ENCODE measurements around the gene XYLT1. TPM values are rescaled to one million over a fixed set of nuclear protein-coding genes. Genes with fewer than 3 reads are reported as not detected.

The XYLT1 gene
- total and polyA plus RNA-seq, 3 experiments from 2014 or later: 1.4 to 9.1 (median 6.8) TPM

DNA sequence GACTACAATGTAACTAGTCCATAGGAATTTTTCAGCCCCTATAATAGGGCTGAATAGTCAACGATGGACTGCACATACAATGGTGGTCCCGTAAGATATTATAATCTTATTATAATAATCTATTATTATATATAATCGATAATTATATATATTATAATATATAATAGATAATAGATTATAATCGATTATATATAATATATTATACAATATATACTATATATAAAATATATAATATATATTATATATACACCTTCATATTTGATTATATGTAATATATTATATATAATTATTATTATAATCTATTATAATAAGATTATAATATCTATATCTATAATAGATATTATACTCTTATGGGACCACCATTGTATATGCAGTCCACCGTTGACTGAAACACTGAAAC, 238.8 kb downstream of the XYLT1 start:
- Histone ChIP-seq H3K4me3 (ENCODE audit: low read length) (no peak overlapping the region), H3K4me1 (ENCODE audit: insufficient read depth, low read length) (no peaks in the 10 kb centered on the region), H3K27ac (ENCODE audit: low read depth, low read length) (no peak overlapping the region), H3K9me3 (ENCODE audit: low read length) (no peaks in the 10 kb centered on the region), H3K36me3 (ENCODE audit: insufficient read depth, low read length) (no peaks in the 10 kb centered on the region), H3K27me3 (ENCODE audit: insufficient read depth, low read length, poor library complexity, severe bottlenecking) (no peaks in the 10 kb centered on the region)
- Mint-ChIP-seq H3K27me3 (peaks cover 0 to 1% of the 10 kb centered on the region in 2 donors), H3K4me3 (no peak overlapping the region), H3K27ac (no peak overlapping the region), H3K9me3 (peaks cover 0 to 2% (median 0%) of the 10 kb centered on the region in 5 donors), H3K36me3 (peaks cover 5 to 12% (median 10%) of the 10 kb centered on the region in 3 donors), H3K4me1 (peaks cover 8 to 13% (median 10%) of the 10 kb centered on the region in 3 donors)
- DNase-seq: no peak
- ChIA-PET CTCF (interaction anchor here (0.9 kb wide), 1 partner anchor 236 kb away, joined by 3 read pairs; no protein-coding TSS in a partner anchor), POLR2A (no interaction called here)

DNA sequence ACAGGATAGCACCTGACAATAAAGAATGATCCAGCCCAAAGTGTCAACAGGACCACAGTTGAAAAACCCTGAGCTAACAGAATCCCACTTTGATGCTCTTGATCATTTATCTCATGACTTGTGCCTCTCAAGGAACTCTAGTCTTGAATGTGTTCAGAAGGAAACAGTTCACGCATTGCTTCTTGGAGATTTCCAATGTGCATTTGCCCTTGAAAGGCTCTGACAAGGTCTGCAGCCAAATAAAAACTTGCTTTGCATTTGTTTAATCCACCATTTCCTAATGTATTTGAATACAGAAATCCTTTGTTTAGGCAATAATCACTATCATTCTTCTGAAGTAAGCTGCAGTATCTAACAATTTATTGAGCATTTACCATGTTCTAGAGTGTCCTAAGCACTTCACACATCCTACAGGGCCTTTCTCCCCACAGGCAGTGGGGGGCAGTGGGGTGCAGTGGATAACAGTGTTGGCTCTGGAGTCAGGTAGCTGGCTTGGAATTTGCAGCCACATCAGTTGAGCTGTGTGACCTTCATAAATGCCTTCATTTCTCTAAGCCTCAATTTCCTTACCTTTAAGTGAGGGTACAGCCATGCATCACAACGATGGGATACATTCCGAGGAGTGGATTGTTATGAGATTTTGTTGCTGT, 239.7 kb downstream of the XYLT1 start:
- H3K4me3 Mint-ChIP-seq: no peak overlapping the region
- Histone ChIP-seq H3K27ac (ENCODE audit: low read depth, low read length) (no peak overlapping the region), H3K4me3 (ENCODE audit: low read length) (no peak overlapping the region), H3K4me1 (ENCODE audit: insufficient read depth, low read length) (no peaks in the 10 kb centered on the region), H3K9me3 (ENCODE audit: low read length) (no peaks in the 10 kb centered on the region), H3K27me3 (ENCODE audit: insufficient read depth, low read length, poor library complexity, severe bottlenecking) (no peaks in the 10 kb centered on the region), H3K36me3 (ENCODE audit: insufficient read depth, low read length) (no peaks in the 10 kb centered on the region)
- H3K4me1 Mint-ChIP-seq: peaks cover 8 to 16% (median 10%) of the 10 kb centered on the region in 3 donors
- peaks cover 0 to 1% of the 10 kb centered on the region in 2 donors for H3K27me3 Mint-ChIP-seq
- no peak for DNase-seq
- H3K36me3 Mint-ChIP-seq: peaks cover 5 to 10% (median 9%) of the 10 kb centered on the region in 3 donors
- POLR2A ChIA-PET: no interaction called here
- CTCF ChIA-PET: interaction anchor here (0.9 kb wide), 1 partner anchor 237 kb away, joined by 3 read pairs; no protein-coding TSS in a partner anchor
- H3K27ac Mint-ChIP-seq: peak overlapping the region in 1 of 8 donors; percentile 28
- H3K9me3 Mint-ChIP-seq: no peaks in the 10 kb centered on the region

DNA sequence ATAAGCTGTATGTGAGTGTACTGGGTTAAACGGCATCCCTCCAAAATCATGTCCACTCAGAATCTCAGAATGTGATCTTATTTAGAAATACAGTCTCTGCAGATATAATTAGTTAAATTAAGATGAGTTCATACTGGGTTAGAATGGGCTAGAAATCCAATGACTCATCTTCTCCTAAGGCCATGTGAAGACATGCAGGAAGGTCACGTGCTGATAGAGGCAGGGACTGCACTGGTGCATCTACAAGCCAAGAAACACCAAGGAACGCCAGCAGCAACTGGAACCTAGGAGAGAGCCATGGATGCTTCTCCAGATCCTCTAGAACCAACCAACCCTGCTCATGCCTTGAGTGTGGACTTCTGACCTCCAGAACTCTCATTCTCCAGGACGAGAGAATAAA, 241.0 kb downstream of the XYLT1 start:
- no peaks in the 10 kb centered on the region for H3K27me3 ChIP-seq (ENCODE audit: insufficient read depth, low read length, poor library complexity, severe bottlenecking)
- no peak overlapping the region for H3K4me3 Mint-ChIP-seq
- H3K9me3 ChIP-seq (ENCODE audit: low read length): no peaks in the 10 kb centered on the region
- H3K4me1 ChIP-seq (ENCODE audit: insufficient read depth, low read length): no peaks in the 10 kb centered on the region
- H3K4me3 ChIP-seq (ENCODE audit: low read length): no peak overlapping the region
- peaks cover 0 to 1% of the 10 kb centered on the region in 2 donors for H3K27me3 Mint-ChIP-seq
- no peak overlapping the region for H3K27ac Mint-ChIP-seq
- H3K36me3 Mint-ChIP-seq: peaks cover 5 to 10% (median 9%) of the 10 kb centered on the region in 3 donors
- H3K36me3 ChIP-seq (ENCODE audit: insufficient read depth, low read length): no peaks in the 10 kb centered on the region
- peaks cover 14 to 25% (median 16%) of the 10 kb centered on the region in 3 donors for H3K4me1 Mint-ChIP-seq
- no peak overlapping the region for H3K27ac ChIP-seq (ENCODE audit: low read depth, low read length)
- POLR2A ChIA-PET: no interaction called here
- H3K9me3 Mint-ChIP-seq: no peaks in the 10 kb centered on the region
- DNase-seq: no peak
- CTCF ChIA-PET: no interaction called here

DNA sequence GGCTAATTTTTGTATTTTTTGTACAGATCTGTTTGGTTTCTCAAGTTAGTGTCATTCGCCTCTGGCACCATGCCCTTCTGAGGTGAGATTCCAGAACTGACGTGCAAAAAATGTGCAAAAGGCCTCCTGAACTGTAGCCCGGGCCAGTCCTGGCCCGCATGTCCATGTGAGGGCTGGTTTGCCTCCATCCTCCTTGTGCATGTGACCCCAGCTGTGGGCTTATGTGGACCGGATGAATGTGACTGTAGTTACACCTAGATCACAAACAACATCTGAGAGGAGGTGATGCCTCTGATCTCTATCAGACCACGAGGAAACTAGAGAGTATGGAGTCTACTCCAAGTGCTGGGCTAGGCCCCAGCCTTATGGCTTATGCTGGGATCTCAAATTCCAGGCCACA, 241.6 kb downstream of the XYLT1 start:
- no peaks in the 10 kb centered on the region for H3K4me1 ChIP-seq (ENCODE audit: insufficient read depth, low read length)
- H3K27ac ChIP-seq (ENCODE audit: low read depth, low read length): no peak overlapping the region
- H3K27ac Mint-ChIP-seq: no peak overlapping the region
- no peaks in the 10 kb centered on the region for H3K27me3 ChIP-seq (ENCODE audit: insufficient read depth, low read length, poor library complexity, severe bottlenecking)
- H3K4me3 ChIP-seq (ENCODE audit: low read length): no peak overlapping the region
- ChIA-PET POLR2A (no interaction called here), CTCF (no interaction called here)
- peaks cover 19 to 30% (median 19%) of the 10 kb centered on the region in 3 donors for H3K4me1 Mint-ChIP-seq
- H3K27me3 Mint-ChIP-seq: peaks cover 0 to 1% of the 10 kb centered on the region in 2 donors
- no peak overlapping the region for H3K4me3 Mint-ChIP-seq
- H3K36me3 ChIP-seq (ENCODE audit: insufficient read depth, low read length): no peaks in the 10 kb centered on the region
- no peaks in the 10 kb centered on the region for H3K9me3 Mint-ChIP-seq
- peaks cover 5 to 10% (median 9%) of the 10 kb centered on the region in 3 donors for H3K36me3 Mint-ChIP-seq
- no peak for DNase-seq
- H3K9me3 ChIP-seq (ENCODE audit: low read length): no peaks in the 10 kb centered on the region

- Mint-ChIP-seq H3K9me3 (no peaks in the 10 kb centered on the region), H3K4me1 (peaks cover 19 to 30% (median 19%) of the 10 kb centered on the region in 3 donors), H3K27ac (peak overlapping the region in 1 of 8 donors; percentile 17), H3K36me3 (peaks cover 5 to 13% (median 10%) of the 10 kb centered on the region in 3 donors), H3K4me3 (no peak overlapping the region), H3K27me3 (peaks cover 0 to 1% of the 10 kb centered on the region in 2 donors)
- no peaks in the 10 kb centered on the region for H3K27me3 ChIP-seq (ENCODE audit: insufficient read depth, low read length, poor library complexity, severe bottlenecking)
- ChIA-PET POLR2A (no interaction called here), CTCF (no interaction called here)
- H3K27ac ChIP-seq (ENCODE audit: low read depth, low read length): no peak overlapping the region
- no peaks in the 10 kb centered on the region for H3K9me3 ChIP-seq (ENCODE audit: low read length)
- H3K36me3 ChIP-seq (ENCODE audit: insufficient read depth, low read length): no peaks in the 10 kb centered on the region
- DNase-seq: no peak
- no peaks in the 10 kb centered on the region for H3K4me1 ChIP-seq (ENCODE audit: insufficient read depth, low read length)
- no peak overlapping the region for H3K4me3 ChIP-seq (ENCODE audit: low read length)
Observed at GRCh38 chr16:17228708-17229055, 242.1 kb downstream of the XYLT1 start.

DNA sequence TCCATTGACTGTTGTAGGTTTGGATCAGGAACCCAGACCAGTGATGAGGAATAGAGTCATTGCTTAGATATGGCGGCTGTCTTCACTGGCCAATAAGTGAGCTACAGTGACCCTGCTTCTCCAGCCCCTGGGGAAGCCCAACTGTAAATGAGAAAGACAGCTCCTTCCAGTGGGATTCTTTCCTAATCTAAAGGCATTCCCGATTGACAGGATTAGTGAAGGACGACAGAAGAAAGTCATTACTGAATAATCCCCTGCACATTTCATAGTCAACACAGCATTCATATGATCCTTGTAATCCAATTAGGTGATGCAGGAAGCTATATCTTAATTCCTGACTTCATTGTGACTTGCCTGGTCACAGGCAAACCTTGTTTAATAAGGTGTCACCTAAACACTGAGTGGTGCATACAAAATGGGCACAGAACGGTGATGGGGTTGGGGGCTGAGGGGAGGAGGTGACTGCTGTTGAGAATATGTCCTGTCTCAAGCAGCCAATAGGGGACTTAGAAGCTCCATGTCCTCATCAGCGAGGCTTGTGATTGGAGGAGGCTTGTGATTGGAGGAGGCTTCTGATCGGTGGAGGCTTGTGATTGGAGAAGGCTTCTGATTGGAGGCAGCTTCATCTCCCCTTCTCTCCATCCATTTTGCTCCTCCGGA, 242.6 kb downstream of the XYLT1 start:
- Histone ChIP-seq H3K4me3 (ENCODE audit: low read length) (no peak overlapping the region), H3K9me3 (ENCODE audit: low read length) (no peaks in the 10 kb centered on the region), H3K27me3 (ENCODE audit: insufficient read depth, low read length, poor library complexity, severe bottlenecking) (no peaks in the 10 kb centered on the region), H3K27ac (ENCODE audit: low read depth, low read length) (no peak overlapping the region), H3K4me1 (ENCODE audit: insufficient read depth, low read length) (no peaks in the 10 kb centered on the region), H3K36me3 (ENCODE audit: insufficient read depth, low read length) (no peaks in the 10 kb centered on the region)
- peaks cover 5 to 14% (median 14%) of the 10 kb centered on the region in 3 donors for H3K36me3 Mint-ChIP-seq
- H3K4me1 Mint-ChIP-seq: peaks cover 19 to 34% (median 22%) of the 10 kb centered on the region in 3 donors
- peak overlapping the region in 3 of 8 donors; percentile 17 to 47 (median 44) for H3K27ac Mint-ChIP-seq
- peaks cover 0 to 1% of the 10 kb centered on the region in 2 donors for H3K27me3 Mint-ChIP-seq
- CTCF ChIA-PET: interaction anchor here (1.3 kb wide), 1 partner anchor 34 kb away, joined by 3 read pairs; no protein-coding TSS in a partner anchor
- no peak for DNase-seq
- H3K4me3 Mint-ChIP-seq: no peak overlapping the region
- no peaks in the 10 kb centered on the region for H3K9me3 Mint-ChIP-seq
- POLR2A ChIA-PET: no interaction called here

- peaks cover 19 to 37% (median 22%) of the 10 kb centered on the region in 3 donors for H3K4me1 Mint-ChIP-seq
Observed at GRCh38 chr16:17227278-17227677, 243.5 kb downstream of the XYLT1 start.

GRCh38 chr16:17225541-17225940, 245.2 kb downstream of the XYLT1 start:
- Mint-ChIP-seq H3K36me3 (peaks cover 0 to 13% (median 11%) of the 10 kb centered on the region in 3 donors), H3K27me3 (no peaks in the 10 kb centered on the region), H3K9me3 (no peaks in the 10 kb centered on the region), H3K4me1 (peaks cover 22 to 37% (median 25%) of the 10 kb centered on the region in 3 donors), H3K27ac (peak overlapping the region in 1 of 8 donors; percentile 42), H3K4me3 (no peak overlapping the region)
- no peak for DNase-seq
- H3K9me3 ChIP-seq (ENCODE audit: low read length): no peaks in the 10 kb centered on the region
- H3K27me3 ChIP-seq (ENCODE audit: insufficient read depth, low read length, poor library complexity, severe bottlenecking): no peaks in the 10 kb centered on the region
- no peaks in the 10 kb centered on the region for H3K4me1 ChIP-seq (ENCODE audit: insufficient read depth, low read length)
- CTCF ChIA-PET: no interaction called here
- H3K27ac ChIP-seq (ENCODE audit: low read depth, low read length): no peak overlapping the region
- POLR2A ChIA-PET: interaction anchor here (0.7 kb wide), 1 partner anchor 109 kb away, joined by 3 read pairs; no protein-coding TSS in a partner anchor
- H3K4me3 ChIP-seq (ENCODE audit: low read length): no peak overlapping the region
- no peaks in the 10 kb centered on the region for H3K36me3 ChIP-seq (ENCODE audit: insufficient read depth, low read length)

More at GRCh38 chr16:17227278-17227677, 243.5 kb downstream of the XYLT1 start:
- H3K4me1 ChIP-seq (ENCODE audit: insufficient read depth, low read length): no peaks in the 10 kb centered on the region
- H3K27me3 ChIP-seq (ENCODE audit: insufficient read depth, low read length, poor library complexity, severe bottlenecking): no peaks in the 10 kb centered on the region
- H3K4me3 ChIP-seq (ENCODE audit: low read length): no peak overlapping the region
- H3K9me3 ChIP-seq (ENCODE audit: low read length): no peaks in the 10 kb centered on the region
- H3K36me3 Mint-ChIP-seq: peaks cover under 1 to 13% (median 11%) of the 10 kb centered on the region in 3 donors
- CTCF ChIA-PET: interaction anchor here (1.3 kb wide), 1 partner anchor 33 kb away, joined by 3 read pairs; no protein-coding TSS in a partner anchor
- H3K4me3 Mint-ChIP-seq: no peak overlapping the region
- no peak for DNase-seq
- no peaks in the 10 kb centered on the region for H3K27me3 Mint-ChIP-seq
- H3K36me3 ChIP-seq (ENCODE audit: insufficient read depth, low read length): no peaks in the 10 kb centered on the region
- POLR2A ChIA-PET: no interaction called here
- H3K27ac ChIP-seq (ENCODE audit: low read depth, low read length): no peak overlapping the region
- H3K27ac Mint-ChIP-seq: peak overlapping the region in 4 of 8 donors; percentile 5 to 81 (median 26)
- no peaks in the 10 kb centered on the region for H3K9me3 Mint-ChIP-seq

Measured in CD8-positive, alpha-beta memory T cell (primary cell).